ENCODE data around the gene FCSK. TPM values are rescaled to one million over a fixed set of nuclear protein-coding genes. Genes with fewer than 3 reads are reported as not detected.

FCSK gene
- total and polyA plus RNA-seq, 2 of the 13 experiments (the other 11 are each of a cell fraction or from before 2014, with no cell fraction given): 9.1 to 19.2 TPM

DNA sequence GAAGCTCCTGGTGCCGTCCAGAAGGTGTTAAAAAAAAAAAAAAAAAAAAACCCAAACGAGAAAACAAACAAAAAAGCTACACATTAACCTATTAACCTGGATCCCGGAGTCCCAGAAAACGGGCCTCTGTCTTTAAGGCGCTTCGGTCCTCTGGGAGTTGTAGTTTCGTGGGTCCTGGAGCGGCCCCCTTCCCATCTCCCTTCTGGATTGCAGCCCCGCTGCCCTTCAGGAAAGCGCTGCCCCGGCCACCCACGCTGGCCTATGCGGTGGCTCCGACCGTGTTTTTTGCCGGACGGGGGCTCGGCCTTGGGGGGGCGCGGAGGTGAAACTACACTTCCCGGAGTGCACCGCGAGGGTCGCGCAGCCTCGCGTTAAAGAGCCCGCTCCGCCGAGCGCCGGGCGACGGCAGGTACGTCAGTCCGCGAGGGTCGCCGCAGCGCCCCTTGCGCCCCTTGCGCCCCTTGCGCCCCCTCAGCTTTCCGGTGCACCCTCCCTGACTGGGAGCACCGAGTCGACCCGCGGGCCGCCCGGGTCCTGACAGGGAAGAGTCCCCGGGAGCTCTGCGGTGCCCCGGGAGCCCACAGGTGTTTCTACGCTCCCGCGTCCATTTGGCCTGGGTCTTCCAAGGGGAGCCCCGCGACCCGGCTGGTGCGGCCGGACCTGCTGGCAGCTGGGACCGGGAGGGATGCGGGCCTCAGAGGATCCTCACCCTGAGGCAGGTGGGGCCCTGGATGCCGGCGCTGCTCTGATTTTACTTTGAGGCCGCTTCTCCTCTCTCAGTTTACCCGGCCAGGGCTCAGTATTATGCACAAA is at the start of gene FCSK (continued):
- TF ChIP-seq, protein P1, sequence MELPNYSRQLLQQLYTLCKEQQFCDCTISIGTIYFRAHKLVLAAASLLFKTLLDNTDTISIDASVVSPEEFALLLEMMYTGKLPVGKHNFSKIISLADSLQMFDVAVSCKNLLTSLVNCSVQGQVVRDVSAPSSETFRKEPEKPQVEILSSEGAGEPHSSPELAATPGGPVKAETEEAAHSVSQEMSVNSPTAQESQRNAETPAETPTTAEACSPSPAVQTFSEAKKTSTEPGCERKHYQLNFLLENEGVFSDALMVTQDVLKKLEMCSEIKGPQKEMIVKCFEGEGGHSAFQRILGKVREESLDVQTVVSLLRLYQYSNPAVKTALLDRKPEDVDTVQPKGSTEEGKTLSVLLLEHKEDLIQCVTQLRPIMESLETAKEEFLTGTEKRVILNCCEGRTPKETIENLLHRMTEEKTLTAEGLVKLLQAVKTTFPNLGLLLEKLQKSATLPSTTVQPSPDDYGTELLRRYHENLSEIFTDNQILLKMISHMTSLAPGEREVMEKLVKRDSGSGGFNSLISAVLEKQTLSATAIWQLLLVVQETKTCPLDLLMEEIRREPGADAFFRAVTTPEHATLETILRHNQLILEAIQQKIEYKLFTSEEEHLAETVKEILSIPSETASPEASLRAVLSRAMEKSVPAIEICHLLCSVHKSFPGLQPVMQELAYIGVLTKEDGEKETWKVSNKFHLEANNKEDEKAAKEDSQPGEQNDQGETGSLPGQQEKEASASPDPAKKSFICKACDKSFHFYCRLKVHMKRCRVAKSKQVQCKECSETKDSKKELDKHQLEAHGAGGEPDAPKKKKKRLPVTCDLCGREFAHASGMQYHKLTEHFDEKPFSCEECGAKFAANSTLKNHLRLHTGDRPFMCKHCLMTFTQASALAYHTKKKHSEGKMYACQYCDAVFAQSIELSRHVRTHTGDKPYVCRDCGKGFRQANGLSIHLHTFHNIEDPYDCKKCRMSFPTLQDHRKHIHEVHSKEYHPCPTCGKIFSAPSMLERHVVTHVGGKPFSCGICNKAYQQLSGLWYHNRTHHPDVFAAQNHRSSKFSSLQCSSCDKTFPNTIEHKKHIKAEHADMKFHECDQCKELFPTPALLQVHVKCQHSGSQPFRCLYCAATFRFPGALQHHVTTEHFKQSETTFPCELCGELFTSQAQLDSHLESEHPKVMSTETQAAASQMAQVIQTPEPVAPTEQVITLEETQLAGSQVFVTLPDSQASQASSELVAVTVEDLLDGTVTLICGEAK (IDR thresholded peaks at IDR 0.05): no peak
- TF ChIP-seq, protein P1 (CRISPR knock-in tag; IDR thresholded peaks at IDR 0.05): peak; percentile 54
- TF ChIP-seq, protein P2, sequence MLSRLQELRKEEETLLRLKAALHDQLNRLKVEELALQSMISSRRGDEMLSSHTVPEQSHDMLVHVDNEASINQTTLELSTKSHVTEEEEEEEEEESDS (CRISPR knock-in tag; IDR thresholded peaks at IDR 0.05; ENCODE audit: borderline replicate concordance): 0 out of 2 replicates have a peak, but pooled peaks have one; percentile 27
- TF ChIP-seq, protein P3, sequence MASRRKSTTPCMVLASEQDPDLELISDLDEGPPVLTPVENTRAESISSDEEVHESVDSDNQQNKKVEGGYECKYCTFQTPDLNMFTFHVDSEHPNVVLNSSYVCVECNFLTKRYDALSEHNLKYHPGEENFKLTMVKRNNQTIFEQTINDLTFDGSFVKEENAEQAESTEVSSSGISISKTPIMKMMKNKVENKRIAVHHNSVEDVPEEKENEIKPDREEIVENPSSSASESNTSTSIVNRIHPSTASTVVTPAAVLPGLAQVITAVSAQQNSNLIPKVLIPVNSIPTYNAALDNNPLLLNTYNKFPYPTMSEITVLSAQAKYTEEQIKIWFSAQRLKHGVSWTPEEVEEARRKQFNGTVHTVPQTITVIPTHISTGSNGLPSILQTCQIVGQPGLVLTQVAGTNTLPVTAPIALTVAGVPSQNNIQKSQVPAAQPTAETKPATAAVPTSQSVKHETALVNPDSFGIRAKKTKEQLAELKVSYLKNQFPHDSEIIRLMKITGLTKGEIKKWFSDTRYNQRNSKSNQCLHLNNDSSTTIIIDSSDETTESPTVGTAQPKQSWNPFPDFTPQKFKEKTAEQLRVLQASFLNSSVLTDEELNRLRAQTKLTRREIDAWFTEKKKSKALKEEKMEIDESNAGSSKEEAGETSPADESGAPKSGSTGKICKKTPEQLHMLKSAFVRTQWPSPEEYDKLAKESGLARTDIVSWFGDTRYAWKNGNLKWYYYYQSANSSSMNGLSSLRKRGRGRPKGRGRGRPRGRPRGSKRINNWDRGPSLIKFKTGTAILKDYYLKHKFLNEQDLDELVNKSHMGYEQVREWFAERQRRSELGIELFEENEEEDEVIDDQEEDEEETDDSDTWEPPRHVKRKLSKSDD (CRISPR knock-in tag; IDR thresholded peaks at IDR 0.05; ENCODE audit: low read depth): peak; percentile 89
- TF ChIP-seq ZNF549 (CRISPR knock-in tag; IDR thresholded peaks at IDR 0.05): peak; percentile 85
- TF ChIP-seq ZNF790 (CRISPR knock-in tag; IDR thresholded peaks at IDR 0.05; ENCODE audit: borderline replicate concordance): peak; percentile 92; the same call in 1 of the 2 replicates
- peak; percentile 93 for TF ChIP-seq HIVEP1 (CRISPR knock-in tag; IDR thresholded peaks at IDR 0.05)
- TF ChIP-seq SIX4 (CRISPR knock-in tag; IDR thresholded peaks at IDR 0.05): peak; percentile 49; the same call in 1 of the 2 replicates
- TF ChIP-seq ARNT2 (CRISPR knock-in tag; IDR thresholded peaks at IDR 0.05; ENCODE audit: low read depth): peak; percentile 91
- 0 out of 2 replicates have a peak, but pooled peaks have one; percentile 75 for TF ChIP-seq TOE1 (CRISPR knock-in tag; IDR thresholded peaks at IDR 0.05)
- TF ChIP-seq, protein P4, sequence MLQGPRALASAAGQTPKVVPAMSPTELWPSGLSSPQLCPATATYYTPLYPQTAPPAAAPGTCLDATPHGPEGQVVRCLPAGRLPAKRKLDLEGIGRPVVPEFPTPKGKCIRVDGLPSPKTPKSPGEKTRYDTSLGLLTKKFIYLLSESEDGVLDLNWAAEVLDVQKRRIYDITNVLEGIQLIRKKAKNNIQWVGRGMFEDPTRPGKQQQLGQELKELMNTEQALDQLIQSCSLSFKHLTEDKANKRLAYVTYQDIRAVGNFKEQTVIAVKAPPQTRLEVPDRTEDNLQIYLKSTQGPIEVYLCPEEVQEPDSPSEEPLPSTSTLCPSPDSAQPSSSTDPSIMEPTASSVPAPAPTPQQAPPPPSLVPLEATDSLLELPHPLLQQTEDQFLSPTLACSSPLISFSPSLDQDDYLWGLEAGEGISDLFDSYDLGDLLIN (CRISPR knock-in tag; IDR thresholded peaks at IDR 0.05; ENCODE audit: borderline replicate concordance): peak; percentile 99
- TF ChIP-seq ZNF556 (CRISPR knock-in tag; IDR thresholded peaks at IDR 0.05; ENCODE audit: borderline replicate concordance): no peak; the same call in 1 of the 2 replicates

Measured in HepG2 (cell line).